HG03558 (cell line): ENCODE results near the gene DTX3.
A peak's percentile ranks its signal among the peaks of the same experiment; 100 is the strongest.
"Not testable (repeated sequence)": the region's sequence is repeated elsewhere in the genome, so short reads cannot be mapped to it uniquely, and the experiment has no call there.

ENCODE experiments used
- ATAC-seq: cut with Tn5 transposase; IDR thresholded peaks from one replicate; pipeline ENCODE4 v1.9.1; 2021; ENCODE audit warnings: moderate number of reproducible peaks; ENCODE audit not compliant: unreplicated experiment; ENCODE audit errors: extremely low read depth

Gene DTX3

DNA sequence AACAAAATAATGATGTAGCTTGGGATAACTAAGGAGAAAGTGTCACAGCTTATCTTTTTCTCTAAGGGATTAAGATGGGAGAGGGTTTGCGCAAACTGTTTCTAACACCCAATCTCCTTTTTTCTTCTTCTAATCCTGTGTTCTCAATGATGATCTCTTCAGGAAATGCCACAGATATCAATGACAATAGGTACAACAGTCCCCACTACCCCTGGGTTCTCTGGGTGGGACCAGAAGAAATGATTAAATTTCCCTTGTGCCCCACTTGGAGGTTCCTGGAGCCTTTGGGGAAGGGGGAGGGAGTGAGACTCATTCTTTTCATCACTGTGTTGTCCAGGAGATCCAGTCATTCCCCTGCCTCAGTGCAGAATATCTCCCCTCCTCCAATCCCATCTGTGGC lies 22.2 kb upstream of the DTX3 start:
- no peak for ATAC-seq

DNA sequence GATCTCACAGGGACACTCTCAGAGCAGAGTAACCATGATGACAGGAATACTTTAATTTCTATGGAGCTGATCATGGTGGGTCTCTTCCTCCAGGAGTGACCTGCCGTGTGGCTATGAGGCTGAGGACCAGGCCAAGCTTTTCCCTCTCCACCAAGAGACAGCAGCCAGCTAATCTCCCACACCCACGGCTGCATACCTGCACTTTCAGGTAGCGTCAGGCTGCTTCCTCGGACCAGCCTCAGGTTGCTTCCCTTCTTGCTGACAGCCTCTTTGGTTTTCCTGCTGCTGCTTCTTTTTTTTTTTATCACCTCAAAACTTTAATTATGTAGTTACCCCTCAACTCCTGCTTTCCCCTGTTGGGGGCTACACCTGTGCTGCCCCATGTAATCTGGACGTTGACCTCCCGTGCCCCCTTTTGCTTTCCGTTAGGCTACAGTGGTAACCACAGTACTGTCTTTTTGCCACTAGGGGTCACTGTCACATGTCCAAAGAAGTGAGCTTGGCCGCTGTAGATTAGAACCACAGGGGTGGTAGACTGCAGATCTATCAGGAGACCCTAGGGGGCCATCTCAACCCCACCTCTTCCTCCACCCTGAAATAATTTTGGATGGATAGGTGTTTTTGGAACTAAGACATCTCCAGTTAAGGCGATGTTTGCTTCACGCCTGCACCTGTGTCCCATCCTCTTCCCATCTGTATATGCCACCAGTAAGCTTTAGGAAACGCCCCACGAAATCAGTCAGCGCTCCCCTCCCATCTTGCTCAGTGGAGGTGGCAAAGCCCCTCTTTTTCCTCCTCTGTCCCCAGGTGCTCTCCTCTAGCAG lies 21.4 kb upstream of the DTX3 start:
- peak; percentile 85 for ATAC-seq

DNA sequence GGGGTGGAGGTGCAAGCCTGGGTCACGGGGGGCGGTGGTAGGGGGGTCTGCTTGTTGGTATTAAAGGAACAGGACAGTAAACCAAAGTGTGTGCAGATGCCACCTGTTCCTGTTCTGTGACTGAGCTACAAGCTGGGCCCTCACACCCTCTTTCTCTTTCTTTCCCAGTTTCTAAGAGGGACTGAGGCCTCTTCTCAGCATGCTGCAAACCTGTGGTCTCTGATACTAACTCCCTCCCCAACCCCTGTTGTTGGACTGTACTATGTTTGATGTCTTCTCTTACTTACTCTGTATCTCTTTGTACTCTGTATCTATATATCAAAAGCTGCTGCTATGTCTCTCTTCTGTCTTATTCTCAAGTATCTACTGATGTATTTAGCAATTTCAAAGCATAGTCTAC lies 20.6 kb upstream of the DTX3 start:
- ATAC-seq: no peak

DNA sequence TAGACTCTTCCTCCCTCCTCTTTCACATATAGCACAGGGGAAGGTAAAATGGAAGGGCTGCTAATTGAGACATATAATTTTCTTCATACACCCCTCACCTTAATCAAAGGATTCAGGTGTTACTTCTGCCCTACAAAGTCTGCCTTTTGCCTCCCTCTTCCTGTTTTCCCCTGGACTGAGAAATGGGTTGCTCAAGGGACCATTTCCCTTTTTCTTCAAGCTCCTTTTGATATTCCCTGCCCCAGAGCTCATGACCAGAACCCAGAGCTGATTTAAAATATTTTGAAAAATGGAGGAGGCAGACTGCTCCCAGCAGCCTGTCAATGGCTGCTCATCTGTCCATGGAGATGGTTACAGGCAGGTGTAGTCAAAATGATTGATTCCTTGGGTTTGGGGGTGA lies 19.9 kb upstream of the DTX3 start:
- no peak for ATAC-seq

DNA sequence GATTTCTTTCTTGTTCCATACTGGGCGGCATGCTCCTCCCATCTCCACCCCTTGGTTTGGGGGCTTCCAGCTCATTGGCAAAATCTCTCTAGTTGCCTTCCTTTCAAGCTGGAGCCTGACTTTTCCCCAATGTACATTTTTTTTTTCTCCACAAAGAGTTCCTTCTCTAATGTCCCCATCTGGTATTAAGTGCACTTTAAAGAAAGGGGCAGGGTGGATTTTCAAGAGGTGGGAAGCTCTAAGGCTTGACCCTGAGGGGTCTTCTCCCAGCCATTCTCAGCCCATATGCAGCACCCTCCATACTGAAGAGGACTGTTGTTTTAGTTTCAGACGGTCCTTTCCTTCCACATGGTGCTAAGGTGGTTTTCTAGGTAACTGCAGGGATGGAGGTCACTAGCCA lies 19.5 kb upstream of the DTX3 start:
- no peak for ATAC-seq

DNA sequence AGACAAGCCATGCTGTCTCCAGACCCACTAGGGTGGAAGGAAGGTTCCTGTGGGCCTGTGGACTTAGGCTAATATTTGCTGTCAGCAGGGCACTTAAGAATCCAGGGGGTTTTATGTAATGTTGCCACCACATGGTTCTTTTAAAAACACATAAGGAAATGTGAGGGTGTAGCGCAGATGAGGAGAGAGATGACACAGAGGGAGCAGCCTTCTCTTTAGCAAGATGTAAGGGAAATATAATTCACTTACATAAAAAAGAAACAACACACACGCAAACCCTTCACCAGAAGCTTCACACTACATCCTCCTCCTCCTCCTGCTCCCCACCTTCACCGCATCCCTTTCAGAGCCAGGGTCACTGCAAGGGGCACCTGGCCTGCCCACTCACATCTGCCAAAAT lies 18.5 kb upstream of the DTX3 start:
- no peak for ATAC-seq

DNA sequence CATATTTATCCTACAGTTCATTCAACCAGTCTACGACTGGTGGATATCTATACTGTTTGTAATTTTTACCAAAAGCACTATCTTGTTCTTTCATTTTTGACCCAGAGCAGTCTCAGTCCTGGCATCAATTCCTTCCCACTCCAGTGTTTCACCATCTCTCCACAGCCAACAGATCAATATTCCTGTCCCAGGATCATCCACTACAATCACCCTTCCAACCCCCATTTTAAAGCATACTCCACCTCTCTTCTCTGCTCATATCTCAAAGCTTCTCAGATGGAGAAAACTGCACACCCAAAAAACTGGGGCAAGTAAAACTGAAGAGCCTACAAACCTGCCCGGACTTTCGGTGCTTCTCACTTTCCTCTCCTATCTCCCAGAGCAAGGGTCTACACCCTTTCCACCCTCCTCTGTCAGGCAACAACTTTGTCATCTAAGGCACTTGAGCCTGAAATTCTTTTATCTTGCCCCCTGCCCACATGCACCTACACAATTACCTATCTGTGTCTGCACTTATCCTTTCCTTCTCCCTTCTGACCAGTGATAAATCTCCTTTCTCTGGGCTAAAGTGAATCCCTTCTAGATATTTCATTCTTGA lies 17.7 kb upstream of the DTX3 start:
- no peak for ATAC-seq

DNA sequence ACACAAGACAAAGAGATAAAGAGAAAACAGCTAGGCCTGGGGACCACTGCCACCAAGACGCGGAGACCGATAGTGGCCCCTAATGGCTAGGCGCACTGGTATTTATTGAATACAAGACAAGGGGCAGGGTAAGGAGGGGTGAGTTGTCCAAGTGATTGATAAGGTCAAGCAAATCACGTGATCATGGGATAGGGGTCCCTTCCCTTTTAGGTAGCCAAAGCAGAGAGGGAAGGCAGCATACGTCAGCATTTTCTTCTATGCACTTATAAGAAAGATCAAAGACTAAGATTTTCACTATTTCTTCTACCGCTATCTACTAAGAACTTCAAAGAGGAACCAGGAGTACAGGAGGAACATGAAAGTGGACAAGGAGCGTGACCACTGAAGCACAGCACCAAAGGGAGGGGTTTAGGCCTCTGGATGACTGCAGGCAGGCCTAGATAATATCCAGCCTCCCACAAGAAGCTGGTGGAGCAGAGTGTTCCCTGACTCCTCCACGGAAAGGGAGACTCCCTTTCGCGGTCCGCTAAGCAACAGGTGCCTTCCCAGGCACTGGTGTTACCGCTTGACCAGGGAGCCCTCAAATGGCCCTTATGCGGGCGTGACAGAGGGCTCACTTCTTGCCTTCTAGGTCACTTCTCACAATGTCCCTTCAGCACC lies 15.5 kb upstream of the DTX3 start:
- not testable (repeated sequence) for ATAC-seq

DNA sequence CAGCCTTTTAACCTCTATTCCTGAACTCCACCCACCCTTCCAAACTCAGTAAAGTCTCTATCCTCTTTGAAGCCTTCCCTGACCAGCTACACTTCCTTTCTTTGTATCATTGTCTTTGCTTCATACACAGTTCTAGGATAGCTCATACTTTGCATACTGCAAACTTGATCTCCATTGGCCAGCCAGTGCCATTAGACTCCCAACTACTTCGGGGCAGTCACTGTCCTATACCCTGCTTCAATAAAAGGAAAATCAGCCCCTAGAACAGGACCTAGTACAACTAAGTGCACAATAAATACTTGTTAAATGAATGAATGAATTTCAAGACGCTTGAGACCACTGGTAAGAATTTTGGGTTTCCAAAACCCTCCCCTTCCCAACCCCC lies 14.2 kb upstream of the DTX3 start:
- ATAC-seq: no peak

DNA sequence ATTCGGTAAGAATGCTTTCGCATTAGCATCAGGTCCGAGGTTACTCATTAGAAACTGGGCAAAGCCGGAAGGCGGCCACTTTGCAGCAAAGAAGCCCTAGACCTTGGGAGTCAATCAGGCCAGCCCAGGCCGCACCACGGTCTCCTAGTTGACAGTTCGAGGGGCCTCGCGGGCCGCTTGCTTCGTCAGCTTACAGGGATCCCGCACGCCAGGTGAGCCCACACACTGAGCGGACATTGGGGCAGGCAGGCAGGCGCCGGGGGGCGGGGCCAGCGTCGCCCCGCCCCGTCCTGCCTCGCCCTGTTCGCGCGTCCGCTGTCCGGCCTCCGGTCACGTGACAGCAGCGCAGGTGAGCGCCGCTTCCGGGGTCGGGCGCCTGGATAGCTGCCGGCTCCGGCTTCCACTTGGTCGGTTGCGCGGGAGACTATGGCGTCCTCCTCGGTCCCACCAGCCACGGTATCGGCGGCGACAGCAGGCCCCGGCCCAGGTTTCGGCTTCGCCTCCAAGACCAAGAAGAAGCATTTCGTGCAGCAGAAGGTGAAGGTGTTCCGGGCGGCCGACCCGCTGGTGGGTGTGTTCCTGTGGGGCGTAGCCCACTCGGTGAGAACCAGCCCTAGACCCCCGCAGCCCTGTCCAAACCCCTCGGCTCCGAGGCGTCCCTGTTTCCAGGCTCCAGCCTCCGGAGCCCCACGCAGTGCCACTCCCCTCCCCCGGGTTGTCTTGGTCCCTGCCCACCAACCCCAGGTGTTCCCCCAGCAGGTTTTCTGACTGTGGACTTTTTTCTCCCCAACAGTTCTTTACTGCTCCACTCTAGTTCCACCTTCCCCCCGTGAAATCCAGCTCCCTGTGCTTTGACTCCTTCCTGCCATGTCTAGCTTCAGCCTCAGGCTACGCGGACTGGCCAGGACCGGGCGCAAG lies 13.5 kb upstream of the DTX3 start, which contains the start of gene PIP4K2C:
Gene PIP4K2C (plus strand): TSS at position 329 of the 918 bp plus-strand sequence. CDS start 98 bp downstream, at position 427.
- ATAC-seq: peak; percentile 88

DNA sequence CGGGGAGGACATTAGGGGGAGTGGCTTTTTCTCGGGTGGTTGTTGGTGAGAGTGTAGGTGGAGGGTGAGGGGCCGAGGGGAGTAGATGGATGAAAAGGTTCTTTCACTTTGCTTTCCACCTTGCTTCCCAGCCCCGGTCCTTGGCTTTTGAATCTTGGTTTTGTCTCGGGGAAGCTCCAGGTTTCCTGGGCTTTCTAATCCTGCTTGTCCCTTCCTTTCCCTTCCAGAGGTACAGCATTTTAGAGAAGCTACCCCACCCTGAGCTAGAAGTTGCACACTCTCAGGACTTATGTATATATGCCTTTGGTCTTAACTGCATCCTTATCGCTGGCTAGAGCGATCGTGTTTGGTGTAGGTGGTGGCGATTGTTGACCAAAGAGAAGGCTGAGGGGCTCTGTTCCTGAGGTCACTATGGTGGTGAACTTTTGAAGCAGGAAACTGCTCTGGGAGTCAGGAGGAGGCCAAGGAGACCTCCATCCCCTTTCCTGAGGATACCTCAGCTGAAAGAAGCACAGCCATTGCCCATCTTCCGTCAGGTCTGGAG lies 12.8 kb upstream of the DTX3 start:
- no peak for ATAC-seq

DNA sequence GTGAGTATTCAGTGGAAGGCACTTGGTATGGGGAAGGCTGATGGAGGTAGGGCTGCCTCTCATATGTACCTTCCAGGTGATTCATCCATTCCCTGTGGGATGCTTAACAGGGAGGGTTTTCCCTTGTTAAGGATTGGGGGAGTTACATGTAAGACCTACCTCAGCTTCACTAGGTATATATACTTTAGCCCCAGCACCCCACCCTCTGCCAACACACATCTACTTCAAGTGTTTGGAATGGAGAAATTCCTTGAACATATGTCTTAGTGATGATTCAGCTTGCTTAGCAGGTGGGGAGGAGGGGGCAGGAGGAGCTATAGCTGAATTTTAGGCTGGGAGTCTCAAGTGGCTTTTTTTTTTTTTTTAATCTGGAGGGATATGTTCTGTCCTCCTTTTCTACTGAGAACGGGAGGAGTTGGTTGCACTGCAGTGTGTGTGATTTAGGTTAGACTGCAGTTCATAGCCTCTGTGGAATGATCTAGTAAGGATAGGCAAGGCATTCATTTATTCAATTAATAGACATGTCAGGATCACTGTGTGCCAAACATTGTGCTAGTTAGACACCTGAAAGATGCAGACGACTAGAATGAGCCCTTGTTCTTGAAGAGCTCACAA lies 12.0 kb upstream of the DTX3 start:
- ATAC-seq: no peak

DNA sequence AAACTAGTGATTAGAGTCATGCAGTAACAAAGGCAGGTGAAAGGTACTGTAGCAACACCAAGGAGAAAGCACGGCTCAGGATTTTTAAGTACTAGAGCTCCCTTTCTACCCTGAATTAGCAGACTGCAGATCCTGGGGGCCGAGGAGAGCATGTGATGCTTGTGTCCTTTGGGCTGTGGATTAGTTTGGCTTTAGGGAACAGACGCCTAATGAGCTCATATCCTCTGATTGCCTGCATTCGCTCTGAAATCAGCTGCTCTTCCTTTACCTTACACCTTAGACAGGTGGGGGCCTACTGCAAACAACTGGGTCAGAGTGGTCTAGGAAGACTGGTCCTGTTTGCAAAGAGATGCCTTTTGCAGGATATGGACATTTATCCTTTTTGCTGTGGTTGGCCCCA lies 11.4 kb upstream of the DTX3 start:
- no peak for ATAC-seq

DNA sequence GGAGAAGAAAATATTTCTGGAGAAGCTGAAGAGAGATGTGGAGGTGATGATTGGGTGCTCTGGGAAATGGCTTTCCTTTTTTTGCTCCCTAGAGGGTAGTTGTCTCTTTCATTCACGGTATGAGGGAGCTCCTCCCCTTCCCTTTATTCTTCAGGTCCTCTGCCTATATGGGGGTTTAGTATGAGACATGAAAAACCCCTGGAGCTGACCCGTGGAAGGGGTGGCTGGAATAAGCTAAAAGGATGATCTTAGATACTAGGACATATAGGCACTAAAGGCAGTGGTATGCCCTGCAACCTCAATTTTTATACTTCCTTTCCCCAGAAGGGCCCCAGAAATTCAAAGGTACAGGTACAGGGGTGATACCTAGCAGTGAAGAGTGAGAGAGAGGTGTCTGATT lies 4.2 kb upstream of the DTX3 start:
- no peak for ATAC-seq

DNA sequence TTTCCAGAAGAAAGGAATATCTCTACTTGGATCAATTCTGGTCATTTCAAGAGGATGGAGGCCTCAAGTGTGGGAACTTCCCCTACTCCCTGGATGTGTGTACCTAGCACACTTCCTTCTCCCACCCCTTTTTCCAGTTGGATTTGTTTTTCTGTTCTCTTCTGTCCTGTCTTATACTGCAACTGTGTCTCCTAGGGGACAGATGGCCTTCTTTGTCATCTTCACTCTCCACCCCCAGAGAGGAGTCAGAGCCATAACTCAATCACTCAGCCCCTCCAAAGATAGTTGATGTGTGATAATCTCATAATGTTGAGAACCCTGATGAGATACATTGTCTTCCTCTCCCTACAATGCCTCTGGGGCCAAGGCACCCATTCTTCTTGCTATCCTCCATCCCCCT lies 2.1 kb upstream of the DTX3 start:
- ATAC-seq: no peak

DNA sequence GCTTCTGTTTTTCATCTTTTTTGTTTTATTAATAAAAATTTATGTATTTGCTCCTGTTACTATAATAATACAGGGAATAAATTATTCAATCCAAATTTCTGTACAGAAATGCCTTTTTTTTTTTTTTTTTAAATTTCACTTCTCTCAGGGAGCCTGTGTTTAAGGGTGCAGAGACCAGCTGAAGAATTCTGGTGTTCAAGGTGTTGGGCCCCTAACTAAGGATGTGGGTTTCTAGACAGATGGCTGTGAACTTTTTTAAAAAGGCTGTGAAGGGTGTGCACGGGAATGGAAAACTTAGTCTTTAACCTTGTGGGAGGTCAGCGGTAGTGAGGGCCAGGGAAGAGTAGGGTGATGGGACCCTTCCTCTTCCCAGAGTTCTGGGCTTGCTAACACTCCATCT lies 1.3 kb upstream of the DTX3 start:
- no peak for ATAC-seq

DNA sequence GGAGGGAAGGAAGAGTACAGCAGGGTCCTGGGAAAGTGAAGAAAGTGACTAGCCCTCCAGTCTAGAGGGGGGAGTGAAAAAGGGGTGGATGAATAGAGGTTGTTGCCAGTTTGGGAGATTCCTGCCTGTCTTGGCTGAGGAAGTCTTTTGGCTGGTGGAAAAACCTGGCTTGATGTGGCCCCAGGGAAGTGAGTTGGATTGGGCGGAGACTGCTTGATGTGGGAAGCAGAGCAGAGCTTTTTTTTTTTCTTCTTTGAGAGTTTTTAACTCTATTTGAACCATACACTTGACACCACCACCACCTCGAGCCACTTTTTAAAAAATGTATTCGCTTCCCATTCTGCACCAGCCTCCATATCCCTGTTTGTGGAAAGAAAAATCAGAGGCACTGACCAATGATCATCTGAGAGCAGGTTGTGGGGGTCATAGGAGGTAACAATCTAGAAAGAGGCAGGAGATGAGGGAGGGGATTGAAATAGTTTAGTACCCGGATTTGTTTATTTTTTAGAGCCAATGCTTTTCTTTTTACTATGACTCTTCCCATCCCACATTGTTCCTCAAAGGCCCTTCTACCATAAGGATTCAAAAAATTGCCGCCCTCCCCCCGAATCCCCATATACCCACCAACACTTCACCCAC lies 690 bp upstream of the DTX3 start:
- no peak for ATAC-seq

DNA sequence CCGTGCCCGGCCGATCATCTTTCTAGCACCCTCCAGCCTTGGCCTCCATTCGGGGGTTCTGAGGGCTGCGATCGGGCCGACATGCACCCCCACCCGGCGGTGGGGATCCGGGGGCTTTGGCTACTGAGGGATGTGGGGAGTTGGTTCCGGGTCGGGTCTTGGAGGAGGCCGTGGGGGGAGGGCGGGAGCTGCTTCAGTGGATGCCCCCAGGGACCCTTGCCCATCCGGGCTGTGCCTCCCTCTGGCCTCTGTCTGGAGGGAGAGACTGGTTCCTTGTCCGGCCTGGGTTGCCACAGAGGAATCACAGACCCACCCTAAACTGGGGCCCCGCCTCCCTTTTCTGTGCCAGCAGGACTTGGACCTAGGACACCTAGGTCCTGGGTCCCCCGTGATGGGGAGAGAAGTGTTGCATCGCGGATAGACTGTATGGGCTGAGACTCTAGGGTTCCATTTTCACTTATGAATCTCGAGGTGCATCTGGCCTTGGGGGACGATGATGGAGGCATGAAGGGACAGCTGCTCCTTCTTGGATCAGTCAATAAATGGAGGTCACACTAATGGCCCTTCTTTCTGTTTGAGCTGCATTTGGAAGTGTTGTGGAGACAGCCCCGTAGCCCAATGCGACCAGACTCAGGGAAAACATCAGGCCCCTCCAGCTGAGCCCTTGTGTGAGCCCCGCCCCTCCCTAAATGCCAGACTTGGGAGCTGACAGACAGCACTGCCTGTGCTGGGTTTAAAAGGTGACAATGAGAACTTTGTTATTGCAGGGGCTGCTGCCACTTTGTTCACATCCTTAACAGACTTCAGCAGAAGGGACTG lies 577 bp downstream of the DTX3 start:
- ATAC-seq: no peak
